GM21360 (cell line): ENCODE results near the gene AIF1.
A peak's percentile ranks its signal among the peaks of the same experiment; 100 is the strongest.

Experiments used
- ATAC-seq: cut with Tn5 transposase; IDR thresholded peaks from one replicate; pipeline ENCODE4 v1.9.1; 2021; ENCODE audit warnings: mild to moderate bottlenecking, moderate library complexity; ENCODE audit not compliant: unreplicated experiment

AIF1 gene

DNA sequence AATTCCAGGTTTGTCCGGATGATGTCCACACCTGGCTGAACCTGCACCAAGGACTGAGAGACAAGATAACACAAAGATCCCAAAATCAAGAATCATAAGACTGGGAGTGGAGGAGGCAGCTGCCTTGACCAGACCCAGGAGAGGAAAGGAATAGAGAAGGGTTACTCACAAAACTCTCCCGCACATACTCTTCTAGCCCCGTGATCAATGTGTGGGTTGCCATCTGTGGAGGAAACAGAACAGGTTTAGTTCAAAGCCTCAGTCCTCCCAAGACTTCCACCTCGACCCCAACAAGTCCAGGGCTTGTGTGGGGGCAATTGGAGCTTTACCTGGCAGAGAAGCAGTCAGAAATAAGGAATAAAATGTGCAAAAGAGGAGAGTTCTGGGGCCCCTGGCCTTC is 26.3 kb downstream of the AIF1 start:
- ATAC-seq = no peak

DNA sequence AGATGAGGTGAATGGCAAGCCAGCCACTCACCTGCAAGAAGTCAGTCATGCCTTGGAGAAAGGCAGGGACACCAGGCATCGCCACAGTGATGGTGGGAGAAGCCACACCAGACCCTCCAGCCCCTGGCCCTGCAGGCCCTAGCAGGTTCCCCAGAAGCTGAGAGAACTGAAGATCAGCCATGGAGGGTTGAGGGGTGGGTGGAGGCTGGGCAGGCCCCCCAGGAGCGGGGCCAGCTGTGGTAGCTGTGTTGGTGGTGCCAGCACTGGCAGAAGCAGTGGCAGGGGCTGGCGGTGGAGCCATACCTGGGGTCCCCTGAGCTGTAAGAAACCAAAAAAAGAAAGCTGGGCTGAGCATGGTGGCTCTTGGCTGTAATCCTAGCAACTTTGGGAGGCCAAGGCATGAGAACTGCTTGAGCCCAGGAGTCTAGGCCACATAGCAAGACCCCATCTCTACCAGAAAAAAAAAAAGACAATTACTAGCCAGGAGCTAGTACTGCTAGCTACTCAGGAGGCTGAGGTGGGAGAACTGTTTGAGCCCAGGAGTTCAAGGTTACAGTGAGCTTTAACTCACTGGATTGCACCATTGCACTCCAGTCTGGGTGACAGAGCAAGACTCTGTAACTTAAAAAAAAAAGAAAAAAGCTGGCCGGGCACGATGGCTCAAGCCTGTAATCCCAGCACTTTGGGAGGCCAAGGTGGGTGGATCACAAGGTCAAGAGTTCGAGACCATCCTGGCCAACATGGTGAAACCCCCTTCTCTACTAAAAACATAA is 27.9 kb downstream of the AIF1 start:
- ATAC-seq = no peak

DNA sequence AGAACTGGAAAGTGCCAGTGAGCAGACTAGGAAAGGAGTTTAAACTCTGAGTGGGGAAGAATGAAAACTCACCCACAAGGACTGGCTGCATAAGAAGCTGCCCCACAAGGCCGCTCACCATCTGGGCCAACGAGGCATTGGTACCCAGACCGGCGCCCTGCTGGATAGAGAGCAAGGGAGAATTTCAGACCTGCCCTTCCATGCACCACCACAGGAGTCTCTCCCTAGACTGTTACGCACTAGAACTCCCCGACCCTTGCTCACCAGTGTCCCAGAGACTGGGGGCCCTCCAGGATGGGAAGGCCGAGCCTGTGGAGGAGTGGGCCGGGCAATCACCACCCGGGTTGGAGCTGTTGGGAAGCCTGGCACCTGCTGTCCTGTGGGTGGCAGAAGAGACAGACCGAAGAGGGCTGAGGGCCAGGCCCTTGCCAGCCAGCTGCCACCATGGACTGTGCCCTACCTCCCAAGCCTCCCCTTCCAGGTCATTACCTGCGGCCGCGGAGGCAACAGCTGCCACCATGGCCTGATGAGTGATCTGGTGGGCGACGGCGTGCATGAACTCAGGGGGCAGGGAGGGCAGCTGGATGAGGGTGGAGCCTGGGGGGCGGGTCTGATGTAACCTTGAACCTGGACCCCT is 28.9 kb downstream of the AIF1 start:
- ATAC-seq = no peak

DNA sequence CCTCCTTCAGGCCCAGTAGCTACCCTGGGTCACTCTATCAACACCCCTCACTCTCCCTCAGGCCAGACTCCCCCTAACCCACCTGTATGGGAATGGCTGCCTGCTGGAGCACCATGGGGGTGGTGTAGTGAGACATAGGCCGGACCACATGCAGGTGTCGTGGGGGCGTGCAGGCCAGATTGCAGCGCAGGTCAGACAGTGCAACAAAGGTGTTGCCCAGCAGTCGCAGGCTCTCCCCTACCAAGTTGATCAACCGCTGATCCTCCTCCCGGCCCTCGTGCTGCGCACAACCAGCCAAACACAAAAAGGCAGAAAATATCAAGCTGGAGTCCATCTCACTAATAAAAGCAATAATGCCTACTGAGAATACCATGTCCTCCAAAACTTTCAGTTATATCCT is 30.3 kb downstream of the AIF1 start:
- ATAC-seq = no peak

DNA sequence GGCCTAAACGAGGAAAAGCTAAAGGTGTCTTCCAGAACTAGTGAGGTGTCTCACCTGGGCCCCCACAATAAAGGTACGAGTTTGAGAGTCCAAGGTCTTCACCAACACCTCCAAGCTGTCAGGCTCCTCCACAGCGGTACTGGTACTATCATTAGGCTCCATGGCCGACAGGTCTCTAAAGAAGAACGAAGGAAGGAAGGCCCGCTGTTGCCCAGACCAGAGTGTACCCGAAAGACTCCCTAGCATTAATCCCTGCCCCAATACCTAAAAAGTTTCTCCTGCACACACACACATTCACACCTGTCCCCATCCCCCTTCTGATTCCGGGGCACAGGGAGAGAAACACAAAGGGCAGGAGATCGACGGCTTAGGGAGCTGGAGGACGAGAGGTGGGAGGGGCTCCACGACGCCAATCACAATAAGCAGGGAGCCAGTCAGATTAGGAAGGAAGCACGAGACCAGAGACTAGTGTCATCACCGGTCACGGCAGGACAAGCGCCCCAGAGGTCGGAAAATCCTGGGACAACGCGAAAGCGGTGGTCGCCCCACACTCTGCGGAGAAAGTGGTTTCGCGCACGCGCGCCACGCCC is 36.7 kb downstream of the AIF1 start:
- peak; percentile 27 for ATAC-seq

DNA sequence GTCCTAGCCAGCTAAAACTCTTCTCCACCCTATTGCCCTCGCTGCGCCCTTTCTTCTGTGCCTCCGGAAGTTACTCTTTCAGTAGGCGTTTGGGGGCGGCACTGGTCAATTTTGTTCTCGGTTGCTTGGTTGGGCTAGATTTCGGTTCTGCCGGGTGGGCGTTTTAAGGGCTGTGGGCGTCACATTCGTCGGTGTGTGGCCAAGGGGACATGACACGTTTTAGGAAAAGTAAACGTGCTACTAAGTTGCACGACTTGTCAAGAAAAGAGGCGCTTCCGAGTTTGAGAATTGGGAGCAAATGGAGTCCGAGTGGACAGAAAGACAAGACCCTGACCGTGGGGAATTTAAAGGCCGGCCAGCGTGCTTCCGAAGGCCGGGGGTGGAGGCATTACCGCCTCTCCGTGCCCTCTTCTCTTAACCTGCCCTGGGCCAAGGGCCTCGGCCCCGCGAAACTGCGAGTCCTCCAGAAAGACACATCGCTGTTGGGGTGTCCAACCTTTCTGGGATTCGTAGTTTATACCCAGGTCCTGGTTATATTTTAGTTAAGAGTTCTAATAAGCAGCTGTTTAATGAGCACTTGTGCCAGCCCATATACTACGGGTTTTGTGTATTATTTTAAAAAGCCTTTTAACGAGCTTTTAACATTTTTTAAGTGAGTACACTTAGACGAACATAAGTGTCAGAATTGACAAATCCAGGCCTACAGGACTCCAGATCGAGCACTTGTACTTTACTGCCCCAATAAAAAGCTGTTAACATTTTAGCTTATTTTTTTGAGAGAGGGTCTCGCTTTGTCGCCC is 38.1 kb downstream of the AIF1 start:
- ATAC-seq = peak; percentile 56

DNA sequence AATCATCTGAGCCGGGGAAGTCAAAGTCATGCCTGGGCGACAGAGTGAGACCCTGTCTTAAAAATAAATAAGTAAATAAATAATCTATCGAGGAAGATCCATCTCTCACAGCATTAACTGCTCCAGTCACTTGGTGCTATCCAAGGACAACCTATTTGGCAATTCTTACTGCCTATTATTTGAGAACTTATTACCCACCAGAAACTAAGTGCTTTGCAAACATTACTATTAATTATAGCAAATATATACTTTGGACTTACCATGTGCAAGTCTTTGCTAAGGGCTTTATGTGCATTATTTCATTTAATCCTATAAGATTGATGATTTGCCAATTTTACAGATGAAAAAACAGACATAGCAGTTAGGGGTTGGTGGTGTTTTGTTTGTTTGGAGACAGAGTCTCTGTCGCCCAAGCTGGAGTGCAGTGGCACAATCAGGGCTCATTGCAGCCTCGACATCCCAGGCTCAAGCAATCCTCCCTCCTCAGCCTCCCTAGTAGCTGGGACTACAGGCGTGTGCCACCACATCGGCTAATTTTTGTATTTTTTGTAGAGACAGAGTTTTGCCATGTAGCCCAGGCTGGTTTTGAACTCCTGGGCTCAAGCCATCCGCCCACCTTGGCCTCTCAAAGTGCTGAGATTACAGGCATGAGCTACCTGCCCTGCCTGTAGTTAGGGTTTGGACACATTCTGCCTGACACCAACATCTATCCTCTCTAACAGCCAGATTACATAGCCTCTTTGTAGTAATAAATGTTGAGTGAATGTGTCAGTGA is 39.7 kb downstream of the AIF1 start:
- no peak for ATAC-seq

DNA sequence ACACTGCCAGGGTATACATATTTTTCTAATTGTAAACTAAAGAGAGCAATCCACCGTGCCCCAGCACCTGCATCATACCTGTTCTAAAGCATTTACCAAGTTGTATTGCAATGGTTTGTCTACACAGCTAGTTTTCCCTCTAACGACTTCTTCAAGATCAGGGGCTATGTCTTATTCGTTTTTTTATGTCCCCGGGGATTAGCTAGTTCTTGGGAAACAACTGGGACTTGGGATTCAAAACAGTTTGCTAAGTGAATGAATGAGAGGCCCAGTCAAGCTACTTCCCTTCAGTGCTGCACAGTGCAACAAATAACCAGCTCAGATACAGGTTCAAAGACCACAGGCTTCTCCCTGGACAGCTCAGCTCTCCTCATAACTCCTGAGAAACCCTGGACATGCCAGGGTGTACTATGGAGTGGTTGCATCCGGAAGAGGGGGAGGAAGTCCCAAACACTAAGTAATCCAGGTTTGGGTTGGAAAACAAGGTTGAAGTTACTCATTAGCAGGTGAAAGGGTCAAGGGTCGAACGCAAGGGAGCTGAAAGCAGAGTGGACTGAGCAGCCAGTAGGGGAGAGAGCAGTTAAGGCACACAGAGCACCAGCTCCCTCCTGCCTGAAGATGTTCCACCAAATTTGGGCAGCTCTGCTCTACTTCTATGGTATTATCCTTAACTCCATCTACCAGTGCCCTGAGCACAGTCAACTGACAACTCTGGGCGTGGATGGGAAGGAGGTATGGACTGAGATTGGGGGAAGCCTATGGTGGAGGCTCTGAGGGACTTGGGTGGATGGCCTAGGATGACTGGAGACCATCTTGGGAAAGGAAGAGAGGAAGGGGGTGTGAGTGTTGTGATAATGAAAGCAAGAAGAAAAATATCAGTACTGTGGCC is 40.6 kb downstream of the AIF1 start, which contains the start of gene APOM:
Gene APOM (plus strand): TSS at position 546 of the 889 bp plus-strand sequence. CDS start 73 bp downstream, at position 619.
- no peak for ATAC-seq

DNA sequence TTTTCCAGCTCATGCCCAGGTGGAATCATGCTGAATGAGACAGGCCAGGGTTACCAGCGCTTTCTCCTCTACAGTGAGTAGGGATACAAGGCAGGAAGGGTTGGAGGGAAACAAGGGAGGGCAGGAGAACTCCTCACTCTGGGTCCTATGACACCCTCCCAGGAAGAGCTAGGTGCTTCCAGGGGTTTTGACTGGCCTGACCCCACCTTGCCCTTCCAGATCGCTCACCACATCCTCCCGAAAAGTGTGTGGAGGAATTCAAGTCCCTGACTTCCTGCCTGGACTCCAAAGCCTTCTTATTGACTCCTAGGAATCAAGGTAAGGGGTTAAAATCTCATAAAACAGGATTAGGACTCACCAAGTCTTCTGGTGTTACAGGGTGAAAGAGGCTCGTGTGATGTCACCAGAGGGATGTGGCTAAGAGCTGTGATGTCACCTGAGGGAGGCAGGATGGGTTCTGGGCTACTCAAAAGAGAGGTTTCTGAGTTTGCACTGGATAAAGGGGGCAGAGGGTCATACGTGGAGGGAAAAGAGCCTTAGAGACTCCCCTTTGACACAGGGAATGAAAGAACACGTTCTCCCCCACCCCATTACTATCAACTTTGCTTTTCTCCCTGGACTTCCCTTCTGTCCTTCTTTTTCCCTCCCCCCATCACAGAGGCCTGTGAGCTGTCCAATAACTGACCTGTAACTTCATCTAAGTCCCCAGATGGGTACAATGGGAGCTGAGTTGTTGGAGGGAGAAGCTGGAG is 42.5 kb downstream of the AIF1 start:
- ATAC-seq = no peak

DNA sequence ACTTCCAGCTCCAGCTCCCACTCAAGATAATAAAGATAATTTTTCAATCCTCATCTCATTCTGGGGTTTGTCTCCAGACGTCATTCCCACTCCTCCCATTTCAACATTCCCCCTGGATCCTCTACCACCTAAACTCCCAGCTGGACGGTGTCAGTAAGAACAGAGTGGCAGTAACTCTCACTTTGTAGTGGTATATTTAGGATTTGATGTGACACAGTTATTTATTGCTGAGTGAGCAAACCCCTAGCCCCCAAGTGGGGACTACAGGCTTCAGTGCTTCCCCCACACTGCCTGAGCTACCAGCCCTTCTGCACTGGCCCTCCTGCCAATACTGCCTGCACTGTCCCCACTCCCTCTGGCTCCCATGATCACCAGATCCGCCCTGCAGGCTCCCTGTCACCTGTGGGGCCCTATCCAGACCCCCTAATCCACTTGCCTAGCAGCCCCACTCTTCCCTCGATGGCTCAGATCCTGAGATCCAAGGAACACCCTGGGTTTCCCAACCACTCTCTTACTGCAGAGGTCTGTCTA is 43.2 kb downstream of the AIF1 start:
- ATAC-seq = no peak

DNA sequence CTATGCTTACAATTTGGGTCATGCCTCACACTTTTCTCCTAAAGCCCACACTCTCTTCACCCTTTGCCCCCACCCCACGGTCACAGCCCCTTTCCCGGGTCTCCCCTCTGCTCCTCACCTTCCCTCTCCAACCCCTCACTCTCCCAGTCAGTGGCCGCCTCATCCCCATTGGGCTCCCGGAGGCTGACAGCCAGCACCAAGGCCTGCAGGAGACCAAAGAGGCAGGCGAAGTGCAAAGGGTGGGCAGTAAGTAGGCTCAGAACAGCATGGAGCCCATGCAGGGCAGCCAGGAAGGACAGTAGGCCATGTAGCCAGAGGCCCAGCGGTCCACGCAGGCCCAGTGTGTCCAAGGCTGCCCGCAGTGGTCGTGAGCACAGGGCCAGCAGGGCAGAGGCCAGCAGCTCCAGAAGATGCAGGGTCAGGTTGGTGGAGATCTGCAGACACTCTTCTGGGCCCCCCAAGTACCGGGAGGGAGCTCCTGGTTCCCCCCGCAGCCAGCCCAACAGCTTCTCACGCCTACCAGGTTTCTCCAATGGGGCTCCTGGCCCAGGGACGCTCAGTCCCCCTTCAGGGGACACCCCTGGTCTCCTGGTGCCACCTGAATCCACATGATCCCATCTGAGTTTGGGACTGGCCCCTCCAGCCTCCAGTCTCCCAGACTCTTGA is 44.1 kb downstream of the AIF1 start:
- no peak for ATAC-seq

DNA sequence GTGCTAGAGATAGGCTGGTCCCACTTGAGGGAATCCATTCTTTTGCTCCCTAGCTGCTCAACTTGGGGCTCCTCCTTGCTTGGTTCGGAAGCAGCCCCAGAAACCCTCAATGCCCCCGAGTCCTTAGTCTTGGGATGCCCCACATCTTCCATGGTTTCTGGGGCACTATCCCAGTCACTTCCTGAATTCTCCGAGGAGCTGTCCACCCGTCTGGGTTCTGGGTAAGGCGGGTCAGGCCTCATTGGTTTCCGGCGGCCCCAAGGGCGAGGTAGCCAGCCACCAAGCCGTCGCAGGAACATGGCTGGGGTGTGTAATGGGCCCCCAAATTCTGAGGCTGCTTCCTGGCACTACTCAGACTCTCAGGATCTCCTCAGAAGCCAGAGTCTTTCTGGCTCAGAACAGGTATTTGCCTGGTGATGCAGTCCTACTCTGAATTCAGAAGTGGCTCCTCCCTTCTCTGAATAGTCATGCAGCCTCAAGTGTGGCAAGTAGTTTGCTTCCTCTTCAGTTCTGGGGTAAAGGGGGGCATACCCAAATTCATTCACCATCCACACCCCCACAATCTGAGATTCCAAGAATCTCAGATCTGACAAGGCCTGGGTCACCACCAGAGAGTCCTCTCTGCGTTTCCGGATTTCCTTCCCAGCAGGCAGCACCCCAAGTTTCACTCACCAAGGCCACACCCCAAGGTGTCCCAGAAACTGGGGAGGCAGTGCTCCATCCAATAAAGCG is 44.8 kb downstream of the AIF1 start:
- ATAC-seq = no peak

DNA sequence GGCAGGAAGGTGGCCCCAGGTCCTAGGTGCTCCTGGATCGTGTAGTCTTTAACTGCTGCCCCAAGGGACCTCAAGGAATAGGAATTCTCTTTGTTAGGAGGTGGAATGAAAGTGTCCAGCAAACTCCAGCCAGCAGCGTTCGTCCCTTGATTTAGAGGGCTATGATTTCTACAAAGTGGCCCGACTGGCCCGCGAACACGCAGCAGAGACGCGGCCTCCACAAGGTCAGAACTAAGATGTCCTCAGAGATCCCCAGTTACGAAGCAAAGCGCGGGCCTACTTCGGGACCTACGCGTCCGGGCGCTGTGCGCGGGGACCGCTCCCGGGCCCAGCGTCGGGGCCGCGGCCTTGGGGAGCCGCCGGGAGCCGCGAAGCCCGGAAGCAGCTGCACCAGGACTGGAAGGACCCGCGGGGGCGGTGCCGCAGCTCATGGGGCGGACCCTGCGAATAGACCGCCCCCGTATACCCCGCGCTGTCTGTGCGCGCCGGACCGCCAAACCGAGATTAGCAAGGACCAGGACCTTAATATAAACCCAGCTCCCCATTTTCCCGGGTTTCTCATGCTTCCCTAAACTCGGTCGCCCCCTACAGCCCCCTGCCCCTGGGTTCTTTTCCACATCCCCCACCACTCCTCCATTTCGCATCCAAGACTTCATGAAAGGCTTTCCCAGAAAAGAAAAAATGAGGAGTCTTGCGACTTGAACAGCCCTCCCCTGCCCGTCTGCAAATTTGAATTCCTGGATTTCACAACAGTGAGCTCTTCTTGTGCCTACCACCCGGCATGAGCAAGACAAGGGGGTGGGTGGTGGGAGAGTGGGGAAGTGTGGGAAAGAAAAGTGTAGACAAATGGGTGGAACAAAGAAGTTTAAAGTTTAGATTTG is 45.6 kb downstream of the AIF1 start, which contains the start of gene C6orf47:
Gene C6orf47 (minus strand): TSS at position 398 of the 881 bp plus-strand sequence. CDS start 831 bp downstream, outside the sequence.
- no peak for ATAC-seq

DNA sequence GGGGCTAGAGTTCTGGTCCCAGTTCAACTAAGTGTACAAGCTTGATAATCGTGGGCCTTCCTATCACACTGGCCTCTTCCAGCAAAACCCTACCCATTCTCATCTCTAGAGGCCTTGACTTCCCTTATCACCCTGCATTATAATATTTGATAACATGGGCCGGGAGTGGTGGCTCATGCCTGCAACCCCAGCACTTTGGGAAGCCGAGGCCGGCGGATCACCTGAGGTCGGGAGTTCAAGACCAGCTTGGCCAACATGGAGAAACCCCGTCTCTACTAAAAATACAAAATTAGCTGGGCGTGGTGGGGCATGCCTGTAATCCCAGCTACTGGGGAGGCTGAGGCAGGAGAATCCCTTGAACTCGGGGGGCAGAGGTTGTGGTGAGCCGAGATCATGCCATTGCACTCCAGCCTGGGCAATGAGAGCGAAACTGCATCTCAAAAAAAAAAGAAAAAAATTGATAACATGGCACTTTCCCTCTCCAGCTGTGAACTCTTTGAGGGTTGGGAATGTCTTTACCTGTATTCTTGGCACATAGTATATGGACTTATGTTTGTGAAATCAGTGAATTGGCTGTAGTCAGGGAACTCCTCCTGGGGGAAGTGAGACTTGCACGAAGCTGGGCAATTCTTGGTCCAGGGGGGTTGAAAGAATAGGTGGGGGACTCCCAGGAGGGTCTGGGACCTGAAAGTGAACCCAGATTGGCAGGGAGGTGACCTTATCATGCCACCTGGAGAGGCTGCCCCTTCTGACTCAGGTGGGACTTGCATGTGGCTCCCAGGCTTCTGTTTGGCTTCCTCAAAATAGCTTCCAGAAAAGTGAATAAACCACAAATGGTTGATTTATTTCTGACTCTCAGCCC is 46.5 kb downstream of the AIF1 start:
- ATAC-seq = no peak

DNA sequence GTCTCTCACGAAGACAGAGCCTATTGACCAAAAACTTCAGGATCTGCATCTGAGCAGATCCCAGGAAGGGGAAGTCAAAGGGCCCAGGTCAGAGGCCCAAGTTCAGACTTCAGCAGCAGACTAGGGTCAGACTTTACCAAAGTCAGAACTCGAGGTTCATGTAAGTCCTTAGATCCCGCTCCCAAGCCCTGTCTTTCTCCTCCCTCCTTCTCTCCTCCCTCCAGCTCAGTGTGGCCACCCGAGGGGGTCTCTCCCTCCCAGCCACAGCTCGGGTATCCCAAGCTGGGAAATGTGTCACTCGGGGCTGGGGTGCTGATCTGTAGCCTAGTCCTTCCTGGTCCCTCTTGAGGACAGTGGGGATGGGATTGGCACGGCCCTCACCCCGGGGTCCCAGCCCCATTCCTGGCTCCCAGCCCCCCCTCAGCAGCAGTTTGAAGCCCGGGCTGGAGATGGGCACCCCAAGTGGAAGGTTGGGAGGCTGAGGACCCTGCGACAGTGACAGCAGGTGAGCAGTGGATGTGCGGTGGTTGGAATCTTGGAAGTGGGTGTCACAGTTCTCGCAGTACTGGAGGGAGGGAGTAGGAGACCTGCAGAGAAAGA is 47.2 kb downstream of the AIF1 start:
- no peak for ATAC-seq
